Natural killer cell (primary cell): Measurements from ENCODE around the gene DGKK. TPM values are rescaled to one million over a fixed set of nuclear protein-coding genes. Genes with fewer than 3 reads are reported as not detected.

ENCODE experiments used
- ATAC-seq, 3 donors: fragments of 150-1000 bp in 2 of 3; fragments of 200-7000 bp in 1 of 3; cut with Tn5 transposase; 1 replicate in 1 of 3; 2 replicates in 2 of 3; pipeline ENCODE4 v1.10.0; 2021; ENCODE audit warnings: mild to moderate bottlenecking in 2 of 3, moderate library complexity in 2 of 3
- DNase-seq, 2 donors: peaks; one replicate each; pipeline versions ENCODE4 v3.0.0 to v3.0.0-alpha.2; 2013 to 2021; ENCODE audit warnings: mixed read lengths in 1 of 2
- H3K27ac ChIP-seq: one replicate; pipeline ENCODE4 v1.5.1; 2013; ENCODE audit warnings: mild to moderate bottlenecking, low read length
- H3K27me3 ChIP-seq: one replicate; pipeline ENCODE4 v1.6.1; 2013; ENCODE audit warnings: low read length; ENCODE audit not compliant: control insufficient read depth, insufficient read depth
- H3K36me3 ChIP-seq: one replicate; pipeline ENCODE4 v1.6.1; 2013; ENCODE audit warnings: low read length; ENCODE audit not compliant: control insufficient read depth, insufficient read depth
- H3K4me1 ChIP-seq: one replicate; pipeline ENCODE4 v1.6.1; 2013; ENCODE audit warnings: low read length; ENCODE audit not compliant: control insufficient read depth, insufficient read depth
- H3K4me3 ChIP-seq: one replicate; pipeline ENCODE4 v1.5.1; 2013; ENCODE audit warnings: low read length
- H3K9me3 ChIP-seq: one replicate; pipeline ENCODE4 v1.6.1; 2013; ENCODE audit warnings: low read length; ENCODE audit not compliant: control insufficient read depth, insufficient read depth
- H3K27ac Mint-ChIP-seq, 2 donors: one replicate each; pipeline ENCODE4 v1.8.0; 2022; ENCODE audit warnings: mild to moderate bottlenecking in 2 of 2, mixed read lengths in 2 of 2, moderate library complexity in 1 of 2
- H3K27me3 Mint-ChIP-seq, 2 donors: one replicate each; pipeline ENCODE4 v1.8.0; 2022; ENCODE audit warnings: low read depth in 2 of 2, mixed read lengths in 2 of 2
- H3K36me3 Mint-ChIP-seq: one replicate; pipeline ENCODE4 v1.8.0; 2022; ENCODE audit warnings: mixed read lengths
- H3K4me1 Mint-ChIP-seq, 2 donors: one replicate each; pipeline ENCODE4 v1.8.0; 2022; ENCODE audit warnings: mixed read lengths in 2 of 2
- H3K4me3 Mint-ChIP-seq: one replicate; pipeline ENCODE4 v1.8.0; 2022; ENCODE audit warnings: mild to moderate bottlenecking, moderate library complexity, mixed read lengths
- H3K9me3 Mint-ChIP-seq, 2 donors: one replicate each; pipeline ENCODE4 v1.8.0; 2022; ENCODE audit warnings: mixed read lengths in 2 of 2
- CTCF ChIP-seq: fragments of 200-600 bp; IDR thresholded peaks from one replicate; pipeline ENCODE4 v1.8.0; 2022; ENCODE audit warnings: antibody characterized with exemption
- WGBS: methylation state at CpG from one replicate; pipeline ENCODE4 v1.1.7; 2013; ENCODE audit warnings: missing lambda C conversion rate; ENCODE audit not compliant: insufficient coverage; 5-methylcytosine and 5-hydroxymethylcytosine counted together
- intact Hi-C: fragments of 100-400 bp; cut with micrococcal nuclease; formaldehyde crosslinking; loops from one replicate; pipeline ENCODE4 v1.14.2; 2022
- total RNA-seq, 4 donors: library from RNA; stranded (reverse); fragments of 120-200 nt in 1 of 4; gene quantifications; one replicate each; pipeline versions ENCODE4 v1.2.3 to v1.2.4, GENCODE V29; 2013 to 2022

The DGKK gene
- total RNA-seq, 3 donors from 2014 or later (not counting 1 experiment from before 2014, with no cell fraction given), result 8.8 to 11.4 (median 9.7) TPM

DNA sequence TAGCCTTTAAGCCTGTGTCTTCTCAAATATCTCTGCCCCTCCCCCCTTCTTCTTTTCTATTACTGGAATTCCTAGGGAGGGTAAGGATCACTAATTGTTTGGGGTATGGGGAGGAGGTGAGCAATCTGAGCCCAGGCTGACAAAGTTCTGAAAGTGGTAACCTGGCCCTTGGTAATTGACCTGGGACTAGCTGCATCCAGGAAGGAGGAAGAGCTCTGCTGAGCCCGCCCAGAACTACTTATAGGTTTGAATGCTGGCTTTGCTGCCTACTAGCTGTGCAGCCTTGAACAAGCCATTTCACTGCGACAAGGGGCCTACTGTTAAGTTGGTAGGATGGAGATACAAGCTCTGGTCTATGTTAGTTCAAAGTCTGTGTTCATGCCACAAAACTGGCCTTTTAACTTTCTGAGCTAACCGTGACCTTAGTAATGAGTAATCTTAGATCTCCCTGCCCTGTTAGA is 37.8 kb downstream of the DGKK start:
- TF ChIP-seq CTCF, result no peak
- ATAC-seq (no peak), DNase-seq (no peak)
- Histone ChIP-seq H3K4me1 (peaks cover 4% of the 10 kb centered on the region), H3K4me3 (no peak overlapping the region), H3K27me3 (no peaks in the 10 kb centered on the region), H3K9me3 (no peaks in the 10 kb centered on the region), H3K36me3 (no peaks in the 10 kb centered on the region), H3K27ac (no peak overlapping the region)
- intact Hi-C loops, result no loop called here
- H3K9me3 Mint-ChIP-seq, result no peaks in the 10 kb centered on the region
- peaks cover 16 to 35% of the 10 kb centered on the region in 2 donors for H3K4me1 Mint-ChIP-seq
- no peak overlapping the region for H3K4me3 Mint-ChIP-seq
- no peaks in the 10 kb centered on the region for H3K36me3 Mint-ChIP-seq
- peaks cover 3 to 27% of the 10 kb centered on the region in 2 donors for H3K27me3 Mint-ChIP-seq
- WGBS, result 85% methylated on average over 3 of the region's 3 CpGs
- no peak overlapping the region for H3K27ac Mint-ChIP-seq

DNA sequence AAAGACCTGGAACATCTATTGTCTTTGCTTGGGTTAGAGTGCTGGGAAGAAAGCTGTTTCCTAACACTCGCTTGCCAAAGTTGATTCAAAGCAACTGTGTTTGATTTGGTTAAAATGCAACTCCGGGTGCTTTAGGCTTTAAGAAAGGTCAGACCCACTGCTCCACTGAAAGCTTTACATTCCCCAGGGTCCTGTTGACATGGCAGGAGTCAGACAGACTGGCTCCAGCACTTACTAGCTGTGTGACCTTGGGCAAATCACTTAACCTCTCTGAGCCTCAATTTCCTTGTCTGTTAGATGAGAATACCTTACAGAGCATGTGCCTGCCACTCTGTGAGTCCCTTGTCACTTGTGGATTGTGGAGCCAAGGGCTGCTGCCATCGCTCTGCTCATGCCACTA is 39.0 kb downstream of the DGKK start:
- Mint-ChIP-seq H3K9me3 (no peaks in the 10 kb centered on the region), H3K36me3 (no peaks in the 10 kb centered on the region), H3K4me3 (no peak overlapping the region), H3K27me3 (peaks cover 3 to 27% of the 10 kb centered on the region in 2 donors), H3K27ac (no peak overlapping the region), H3K4me1 (peaks cover 16 to 27% of the 10 kb centered on the region in 2 donors)
- ATAC-seq (no peak), DNase-seq (no peak)
- no peak for TF ChIP-seq CTCF
- H3K36me3 ChIP-seq, result no peaks in the 10 kb centered on the region
- H3K27ac ChIP-seq, result no peak overlapping the region
- intact Hi-C loops, result no loop called here
- H3K27me3 ChIP-seq, result no peaks in the 10 kb centered on the region
- 86% methylated on average over 3 of the region's 3 CpGs for WGBS
- H3K4me3 ChIP-seq, result no peak overlapping the region
- H3K9me3 ChIP-seq, result no peaks in the 10 kb centered on the region
- peaks cover 4% of the 10 kb centered on the region for H3K4me1 ChIP-seq

DNA sequence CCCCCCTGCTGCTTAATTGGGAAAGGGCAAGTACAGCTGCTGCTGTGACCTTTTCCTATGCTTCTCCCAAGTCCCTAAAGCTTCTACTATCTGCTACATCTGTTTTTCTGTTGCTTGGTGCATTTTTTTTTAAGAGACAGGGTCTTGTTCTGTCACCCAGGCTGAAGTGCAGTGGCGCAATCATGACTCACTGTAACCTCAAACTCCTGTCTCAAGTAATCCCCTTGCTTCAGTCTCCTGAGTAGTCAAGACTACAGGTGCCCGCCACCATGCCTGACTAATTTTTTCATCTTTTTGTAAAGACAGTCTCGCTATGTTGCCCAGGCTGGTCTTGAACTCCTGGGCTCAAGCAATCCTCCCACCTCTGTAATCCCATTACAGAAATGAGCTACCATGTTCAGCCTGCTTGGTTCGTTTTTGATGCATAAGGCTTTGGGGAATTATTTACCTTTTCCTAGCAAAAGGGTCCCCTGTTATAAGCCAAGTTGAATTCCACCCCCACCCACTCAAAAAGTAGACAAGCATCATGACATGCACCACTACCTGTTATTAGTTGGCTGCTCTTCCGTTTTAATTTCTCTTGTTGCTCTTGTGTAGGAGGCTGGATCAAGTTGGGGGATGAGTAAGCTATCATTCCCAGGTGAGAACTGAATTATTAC is 39.6 kb downstream of the DGKK start:
- no peak for DNase-seq
- no peak overlapping the region for H3K4me3 Mint-ChIP-seq
- H3K27me3 ChIP-seq, result no peaks in the 10 kb centered on the region
- no peaks in the 10 kb centered on the region for H3K9me3 Mint-ChIP-seq
- peaks cover 16 to 29% of the 10 kb centered on the region in 2 donors for H3K4me1 Mint-ChIP-seq
- H3K36me3 ChIP-seq, result no peaks in the 10 kb centered on the region
- no peak for TF ChIP-seq CTCF
- intact Hi-C loops, result no loop called here
- peak in 2 of 3 donors; percentile 38 to 64 for ATAC-seq
- H3K4me3 ChIP-seq, result no peak overlapping the region
- 81% methylated on average over 5 of the region's 5 CpGs for WGBS
- H3K9me3 ChIP-seq, result no peaks in the 10 kb centered on the region
- H3K36me3 Mint-ChIP-seq, result no peaks in the 10 kb centered on the region
- peaks cover 3 to 27% of the 10 kb centered on the region in 2 donors for H3K27me3 Mint-ChIP-seq
- H3K27ac Mint-ChIP-seq, result peak overlapping the region in 1 of 2 donors; percentile 53
- no peak overlapping the region for H3K27ac ChIP-seq
- H3K4me1 ChIP-seq, result peaks cover 4% of the 10 kb centered on the region

DNA sequence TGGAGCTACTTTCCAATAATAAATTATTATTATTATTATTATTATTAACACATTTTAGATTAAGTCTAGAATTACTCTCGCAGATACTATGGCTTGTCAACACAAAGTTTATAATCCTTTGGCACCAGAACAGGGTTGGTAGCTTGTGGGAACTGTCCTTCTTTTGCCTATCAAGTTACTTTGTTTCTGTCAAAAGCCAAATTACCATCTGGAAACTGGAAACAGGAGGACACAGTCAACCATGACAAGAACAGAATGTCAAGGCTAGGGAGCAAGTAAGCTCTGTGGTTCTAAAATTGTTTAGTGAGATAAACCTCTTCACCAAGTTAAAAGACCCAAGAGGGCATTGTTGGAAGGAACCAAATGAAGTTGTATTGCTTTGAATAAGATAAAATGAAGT is 42.5 kb downstream of the DGKK start:
- Mint-ChIP-seq H3K36me3 (no peaks in the 10 kb centered on the region), H3K27ac (no peak overlapping the region), H3K4me3 (no peak overlapping the region), H3K27me3 (peaks cover 0 to 14% of the 10 kb centered on the region in 2 donors), H3K9me3 (no peaks in the 10 kb centered on the region), H3K4me1 (peaks cover 16 to 22% of the 10 kb centered on the region in 2 donors)
- no peaks in the 10 kb centered on the region for H3K27me3 ChIP-seq
- no peaks in the 10 kb centered on the region for H3K9me3 ChIP-seq
- no peak for TF ChIP-seq CTCF
- peaks cover 4% of the 10 kb centered on the region for H3K4me1 ChIP-seq
- intact Hi-C loops, result no loop called here
- DNase-seq (no peak), ATAC-seq (no peak)
- WGBS, result no CpG with 5 or more reads among the region's 1 CpG
- no peaks in the 10 kb centered on the region for H3K36me3 ChIP-seq
- no peak overlapping the region for H3K4me3 ChIP-seq
- H3K27ac ChIP-seq, result no peak overlapping the region
